ENCODE data around the gene KIDINS220. TPM values are rescaled to one million over a fixed set of nuclear protein-coding genes. Genes with fewer than 3 reads are reported as not detected.

KIDINS220 gene
- total RNA-seq, 1 experiment from 2014 or later, result 26.8 TPM

DNA sequence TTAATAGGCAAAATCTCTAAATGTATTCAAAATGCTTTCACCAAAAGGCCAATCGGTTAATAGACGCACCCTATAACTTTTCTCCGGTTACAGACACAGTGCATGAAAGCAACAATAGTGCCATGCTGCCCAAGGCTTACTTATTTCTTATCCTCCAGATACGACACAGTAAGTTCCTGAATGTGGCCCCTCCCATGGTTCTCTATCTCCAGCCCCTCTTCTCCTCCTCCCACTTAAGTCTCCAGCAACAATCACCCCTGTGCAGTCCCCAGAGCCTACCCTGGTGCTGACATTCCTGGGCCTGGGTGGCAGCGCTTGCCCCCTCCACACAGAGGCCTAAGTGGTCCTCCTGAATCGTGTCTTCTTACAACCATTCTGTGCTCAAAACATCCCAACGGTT lies 3.6 kb downstream of the KIDINS220 start:
- Histone ChIP-seq H3K36me3 (ENCODE audit: insufficient read depth, low read length) (no peaks in the 10 kb centered on the region), H3K9me3 (ENCODE audit: low read length) (no peaks in the 10 kb centered on the region), H4K20me1 (ENCODE audit: insufficient read depth, low read depth, low read length) (peaks cover 26% of the 10 kb centered on the region), H3K79me2 (ENCODE audit: low read length) (peaks cover 48% of the 10 kb centered on the region), H3K9me2 (replicated peaks; ENCODE audit: insufficient read depth, low read length) (no peaks in the 10 kb centered on the region), H3K27me3 (ENCODE audit: low read length) (no peaks in the 10 kb centered on the region; the same call in 1 of the 2 replicates), H3K4me2 (ENCODE audit: low read depth, low read length, poor library complexity, severe bottlenecking) (no peak overlapping the region), H3K4me3 (ENCODE audit: low read length) (no peak overlapping the region), H3K4me1 (ENCODE audit: low read length) (peaks cover 9% of the 10 kb centered on the region), H2AFZ (ENCODE audit: low read length) (no peak overlapping the region), H3K27ac (ENCODE audit: low read length) (no peak overlapping the region), H3K9ac (ENCODE audit: low read length) (no peak overlapping the region)
- DNase-seq, result peak; percentile 9

DNA sequence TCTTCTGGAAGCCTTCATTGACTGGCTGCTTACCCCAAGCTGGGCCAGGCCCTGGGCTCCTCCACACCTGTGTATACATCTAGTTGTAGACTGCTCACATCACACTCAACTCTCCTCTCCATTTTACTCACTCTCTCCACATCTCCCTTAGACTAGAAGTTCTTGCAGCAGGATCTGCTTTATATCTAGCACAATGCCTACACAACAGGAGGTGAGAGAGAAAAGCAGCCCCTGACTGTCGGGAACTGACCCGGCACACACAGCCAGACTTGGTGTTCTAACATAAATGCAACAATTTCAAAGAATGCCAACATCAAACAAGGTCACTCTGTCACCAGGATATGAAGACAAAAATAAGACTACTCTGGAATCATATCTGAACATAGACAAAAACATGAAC lies 5.9 kb downstream of the KIDINS220 start:
- H3K9me3 ChIP-seq (ENCODE audit: low read length), result no peaks in the 10 kb centered on the region
- no peak overlapping the region for H3K4me2 ChIP-seq (ENCODE audit: low read depth, low read length, poor library complexity, severe bottlenecking)
- H4K20me1 ChIP-seq (ENCODE audit: insufficient read depth, low read depth, low read length), result peaks cover 25% of the 10 kb centered on the region
- peaks cover 5% of the 10 kb centered on the region for H3K4me1 ChIP-seq (ENCODE audit: low read length)
- no peak for DNase-seq
- no peaks in the 10 kb centered on the region for H3K9me2 ChIP-seq (replicated peaks; ENCODE audit: insufficient read depth, low read length)
- H2AFZ ChIP-seq (ENCODE audit: low read length), result no peak overlapping the region
- H3K4me3 ChIP-seq (ENCODE audit: low read length), result no peak overlapping the region
- peaks cover 54% of the 10 kb centered on the region for H3K79me2 ChIP-seq (ENCODE audit: low read length)
- no peaks in the 10 kb centered on the region; the same call in 1 of the 2 replicates for H3K27me3 ChIP-seq (ENCODE audit: low read length)
- no peaks in the 10 kb centered on the region for H3K36me3 ChIP-seq (ENCODE audit: insufficient read depth, low read length)
- no peak overlapping the region for H3K27ac ChIP-seq (ENCODE audit: low read length)
- no peak overlapping the region for H3K9ac ChIP-seq (ENCODE audit: low read length)

DNA sequence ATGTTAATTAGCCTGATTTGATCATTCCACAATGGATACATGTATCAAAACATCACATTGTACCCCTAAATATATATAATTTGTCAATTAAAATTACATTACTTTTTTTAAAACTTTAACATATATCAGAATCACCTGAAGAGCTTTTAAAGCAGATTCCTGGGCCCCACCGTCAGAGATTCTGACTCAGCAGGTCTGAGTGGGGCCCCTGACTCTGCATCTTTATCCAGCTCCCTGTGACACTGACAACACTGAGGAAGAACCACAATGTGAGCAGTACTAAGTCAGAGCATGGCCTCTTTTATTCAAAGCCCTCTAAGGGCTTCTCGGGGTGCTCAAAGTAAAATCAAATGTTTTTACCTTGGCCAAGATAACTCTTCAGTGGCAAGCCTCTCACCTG lies 9.7 kb downstream of the KIDINS220 start:
- Histone ChIP-seq H3K79me2 (ENCODE audit: low read length) (peaks cover 32% of the 10 kb centered on the region), H3K9ac (ENCODE audit: low read length) (no peak overlapping the region), H3K4me2 (ENCODE audit: low read depth, low read length, poor library complexity, severe bottlenecking) (no peak overlapping the region), H3K9me2 (replicated peaks; ENCODE audit: insufficient read depth, low read length) (no peaks in the 10 kb centered on the region), H3K9me3 (ENCODE audit: low read length) (no peaks in the 10 kb centered on the region), H3K27ac (ENCODE audit: low read length) (no peak overlapping the region), H2AFZ (ENCODE audit: low read length) (no peak overlapping the region), H3K27me3 (ENCODE audit: low read length) (no peaks in the 10 kb centered on the region), H3K4me1 (ENCODE audit: low read length) (no peaks in the 10 kb centered on the region), H3K36me3 (ENCODE audit: insufficient read depth, low read length) (no peaks in the 10 kb centered on the region), H4K20me1 (ENCODE audit: insufficient read depth, low read depth, low read length) (peaks cover 10% of the 10 kb centered on the region), H3K4me3 (ENCODE audit: low read length) (no peak overlapping the region)
- no peak for DNase-seq

DNA sequence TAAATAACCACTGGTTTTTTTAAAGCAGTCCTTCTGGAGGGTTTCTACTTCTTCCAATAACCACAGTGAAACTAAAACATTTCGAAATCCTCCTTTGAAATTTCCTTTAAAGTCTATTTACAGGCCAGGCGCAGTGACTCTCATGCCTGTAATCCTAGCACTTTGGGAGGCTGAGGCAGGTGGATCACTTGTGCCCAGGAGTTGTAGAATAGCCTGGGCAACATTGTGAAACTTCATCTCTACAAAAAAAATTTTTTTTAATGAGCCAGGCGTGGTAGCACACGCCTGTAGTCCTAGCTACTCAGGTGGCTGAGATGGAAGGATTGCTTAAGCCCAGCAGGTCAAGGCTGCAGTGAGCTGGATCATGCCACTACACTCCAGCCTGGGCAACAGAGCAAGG lies 15.2 kb downstream of the KIDINS220 start:
- no peak overlapping the region for H2AFZ ChIP-seq (ENCODE audit: low read length)
- H3K27ac ChIP-seq (ENCODE audit: low read length), result no peak overlapping the region
- no peak overlapping the region for H3K4me2 ChIP-seq (ENCODE audit: low read depth, low read length, poor library complexity, severe bottlenecking)
- H3K27me3 ChIP-seq (ENCODE audit: low read length), result no peaks in the 10 kb centered on the region
- H3K79me2 ChIP-seq (ENCODE audit: low read length), result 0 out of 2 replicates have a peak, but pooled peaks cover 3% of the 10 kb centered on the region
- no peaks in the 10 kb centered on the region for H4K20me1 ChIP-seq (ENCODE audit: insufficient read depth, low read depth, low read length)
- no peak overlapping the region for H3K4me3 ChIP-seq (ENCODE audit: low read length)
- H3K9me3 ChIP-seq (ENCODE audit: low read length), result no peaks in the 10 kb centered on the region
- no peak for DNase-seq
- no peaks in the 10 kb centered on the region for H3K4me1 ChIP-seq (ENCODE audit: low read length)
- H3K9me2 ChIP-seq (replicated peaks; ENCODE audit: insufficient read depth, low read length), result no peaks in the 10 kb centered on the region
- H3K36me3 ChIP-seq (ENCODE audit: insufficient read depth, low read length), result no peaks in the 10 kb centered on the region
- no peak overlapping the region for H3K9ac ChIP-seq (ENCODE audit: low read length)

DNA sequence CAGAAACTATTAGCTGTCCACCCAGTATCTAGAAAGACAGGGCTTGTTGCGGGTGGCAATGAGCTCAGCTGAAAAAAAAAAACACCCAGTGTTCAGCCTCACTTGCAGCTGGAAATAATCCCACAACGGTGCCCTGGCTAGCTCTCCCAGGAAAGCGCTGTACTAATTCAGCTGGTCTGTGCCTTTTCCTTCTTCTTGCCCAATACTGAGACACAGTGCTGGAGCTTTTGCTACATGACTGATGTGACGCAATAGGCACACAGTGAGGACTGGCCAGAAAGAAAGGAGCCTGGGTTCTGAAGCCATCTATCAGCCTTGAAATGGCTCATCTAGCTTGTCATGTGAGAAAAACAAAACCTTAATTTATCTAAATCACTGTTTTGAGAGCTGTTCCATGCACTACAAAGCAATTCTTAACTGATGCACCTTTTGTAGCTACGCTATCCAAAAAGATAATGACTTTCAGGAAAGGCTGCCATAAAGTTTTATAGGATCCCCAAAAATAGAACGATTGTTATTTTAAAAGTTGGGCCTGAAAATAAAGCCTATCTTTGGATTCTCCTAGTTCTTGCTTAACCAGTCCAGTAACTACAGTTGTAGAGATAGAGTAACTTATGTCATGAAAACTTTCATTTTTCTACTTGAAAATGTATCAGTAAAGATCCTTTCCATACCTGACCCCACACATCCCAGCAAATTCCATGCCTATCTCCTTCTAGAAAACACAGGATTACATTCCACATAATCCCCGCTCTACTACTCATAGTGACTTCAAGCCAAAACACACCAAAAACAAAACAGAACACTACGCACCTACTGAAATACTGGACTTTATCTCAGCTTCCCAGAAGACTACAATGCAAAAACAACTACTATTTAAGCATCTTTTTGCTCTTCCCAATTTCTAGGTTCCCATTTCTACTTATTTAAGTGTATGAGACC lies 15.9 kb downstream of the KIDINS220 start:
- H3K9ac ChIP-seq (ENCODE audit: low read length), result no peak overlapping the region
- DNase-seq, result no peak
- no peak overlapping the region for H2AFZ ChIP-seq (ENCODE audit: low read length)
- no peaks in the 10 kb centered on the region for H3K9me2 ChIP-seq (replicated peaks; ENCODE audit: insufficient read depth, low read length)
- no peak overlapping the region for H3K4me3 ChIP-seq (ENCODE audit: low read length)
- no peaks in the 10 kb centered on the region for H3K27me3 ChIP-seq (ENCODE audit: low read length)
- no peak overlapping the region for H3K27ac ChIP-seq (ENCODE audit: low read length)
- no peak overlapping the region for H3K4me2 ChIP-seq (ENCODE audit: low read depth, low read length, poor library complexity, severe bottlenecking)
- 0 out of 2 replicates have a peak, but pooled peaks cover 3% of the 10 kb centered on the region for H3K79me2 ChIP-seq (ENCODE audit: low read length)
- no peaks in the 10 kb centered on the region for H4K20me1 ChIP-seq (ENCODE audit: insufficient read depth, low read depth, low read length)
- H3K36me3 ChIP-seq (ENCODE audit: insufficient read depth, low read length), result no peaks in the 10 kb centered on the region
- no peaks in the 10 kb centered on the region for H3K4me1 ChIP-seq (ENCODE audit: low read length)
- no peaks in the 10 kb centered on the region for H3K9me3 ChIP-seq (ENCODE audit: low read length)

DNA sequence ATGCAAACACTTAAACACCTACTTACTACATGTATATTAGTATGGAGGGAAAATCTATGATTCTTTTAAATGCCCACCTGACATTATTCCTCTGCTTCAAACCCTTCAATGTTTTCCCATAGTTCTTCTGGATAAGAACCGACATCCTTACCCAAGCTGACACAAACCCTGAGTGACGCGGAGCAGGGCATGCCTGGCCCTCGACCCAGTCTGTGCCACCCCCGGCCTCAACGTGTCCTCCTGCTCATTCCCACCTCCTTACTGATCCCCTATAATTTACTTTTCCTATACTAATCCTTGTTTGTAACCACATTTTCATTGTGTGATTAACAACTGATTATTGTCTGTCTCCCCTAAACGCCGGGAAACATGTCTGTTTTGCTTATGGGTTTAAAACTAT lies 17.5 kb downstream of the KIDINS220 start:
- H3K9ac ChIP-seq (ENCODE audit: low read length), result no peak overlapping the region
- H3K4me2 ChIP-seq (ENCODE audit: low read depth, low read length, poor library complexity, severe bottlenecking), result no peak overlapping the region
- H3K9me2 ChIP-seq (replicated peaks; ENCODE audit: insufficient read depth, low read length), result no peaks in the 10 kb centered on the region
- H3K36me3 ChIP-seq (ENCODE audit: insufficient read depth, low read length), result no peaks in the 10 kb centered on the region
- H3K4me1 ChIP-seq (ENCODE audit: low read length), result no peaks in the 10 kb centered on the region
- H3K9me3 ChIP-seq (ENCODE audit: low read length), result no peaks in the 10 kb centered on the region
- H3K27me3 ChIP-seq (ENCODE audit: low read length), result no peaks in the 10 kb centered on the region
- no peak for DNase-seq
- H4K20me1 ChIP-seq (ENCODE audit: insufficient read depth, low read depth, low read length), result no peaks in the 10 kb centered on the region
- no peak overlapping the region for H3K27ac ChIP-seq (ENCODE audit: low read length)
- no peak overlapping the region for H2AFZ ChIP-seq (ENCODE audit: low read length)
- no peak overlapping the region for H3K4me3 ChIP-seq (ENCODE audit: low read length)
- H3K79me2 ChIP-seq (ENCODE audit: low read length), result 0 out of 2 replicates have a peak, but pooled peaks cover 3% of the 10 kb centered on the region

DNA sequence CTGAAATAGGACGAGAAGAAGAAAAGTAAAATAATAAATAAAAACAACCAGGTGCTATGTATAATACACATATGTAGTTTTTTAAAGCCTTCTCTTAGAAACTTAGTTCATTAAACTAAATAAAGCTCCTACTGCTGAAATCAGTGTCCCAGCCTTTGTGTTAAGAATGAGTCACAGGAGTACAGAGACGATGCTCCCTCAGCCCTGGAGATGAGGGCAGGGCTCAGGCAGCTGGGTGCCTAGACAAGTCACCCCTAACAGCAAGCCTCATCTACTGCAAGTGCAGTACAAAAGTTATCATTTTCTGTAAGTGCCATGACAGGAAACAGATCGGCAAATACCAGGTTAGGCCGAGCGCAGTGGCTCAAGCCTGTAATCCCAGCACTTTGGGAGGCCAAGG lies 18.2 kb downstream of the KIDINS220 start:
- Histone ChIP-seq H3K9me2 (replicated peaks; ENCODE audit: insufficient read depth, low read length) (no peaks in the 10 kb centered on the region), H3K9ac (ENCODE audit: low read length) (no peak overlapping the region), H3K79me2 (ENCODE audit: low read length) (0 out of 2 replicates have a peak, but pooled peaks cover 3% of the 10 kb centered on the region), H3K4me2 (ENCODE audit: low read depth, low read length, poor library complexity, severe bottlenecking) (no peak overlapping the region), H3K27ac (ENCODE audit: low read length) (no peak overlapping the region), H3K4me1 (ENCODE audit: low read length) (0 out of 2 replicates have a peak, but pooled peaks cover 3% of the 10 kb centered on the region), H3K36me3 (ENCODE audit: insufficient read depth, low read length) (no peaks in the 10 kb centered on the region), H2AFZ (ENCODE audit: low read length) (no peak overlapping the region), H4K20me1 (ENCODE audit: insufficient read depth, low read depth, low read length) (no peaks in the 10 kb centered on the region), H3K4me3 (ENCODE audit: low read length) (no peak overlapping the region), H3K27me3 (ENCODE audit: low read length) (no peaks in the 10 kb centered on the region), H3K9me3 (ENCODE audit: low read length) (no peaks in the 10 kb centered on the region)
- DNase-seq, result no peak

DNA sequence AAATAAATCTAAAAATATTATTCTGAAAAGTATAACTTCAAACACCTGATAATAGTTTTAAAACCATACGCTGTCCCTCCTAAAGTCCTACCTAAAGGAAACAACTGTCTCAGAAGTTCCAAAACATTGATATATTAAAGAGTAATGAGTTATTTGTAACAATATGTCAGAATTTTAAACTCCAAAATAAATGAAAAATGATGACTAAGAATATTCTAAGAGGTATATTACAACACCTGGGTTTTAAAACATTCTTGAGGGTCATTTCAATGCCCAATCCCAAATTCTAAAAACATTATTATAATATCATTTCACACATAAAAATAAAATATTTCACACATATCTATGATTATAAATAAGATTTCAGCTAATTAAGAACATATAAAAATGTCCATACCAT lies 20.2 kb downstream of the KIDINS220 start:
- H3K9me3 ChIP-seq (ENCODE audit: low read length), result no peaks in the 10 kb centered on the region
- no peak overlapping the region for H2AFZ ChIP-seq (ENCODE audit: low read length)
- H3K36me3 ChIP-seq (ENCODE audit: insufficient read depth, low read length), result no peaks in the 10 kb centered on the region
- H3K79me2 ChIP-seq (ENCODE audit: low read length), result 0 out of 2 replicates have a peak, but pooled peaks cover 3% of the 10 kb centered on the region
- no peak overlapping the region for H3K9ac ChIP-seq (ENCODE audit: low read length)
- DNase-seq, result no peak
- H4K20me1 ChIP-seq (ENCODE audit: insufficient read depth, low read depth, low read length), result no peaks in the 10 kb centered on the region
- no peak overlapping the region for H3K4me2 ChIP-seq (ENCODE audit: low read depth, low read length, poor library complexity, severe bottlenecking)
- H3K4me3 ChIP-seq (ENCODE audit: low read length), result no peak overlapping the region
- no peaks in the 10 kb centered on the region for H3K9me2 ChIP-seq (replicated peaks; ENCODE audit: insufficient read depth, low read length)
- H3K27me3 ChIP-seq (ENCODE audit: low read length), result no peaks in the 10 kb centered on the region
- H3K27ac ChIP-seq (ENCODE audit: low read length), result no peak overlapping the region
- 0 out of 2 replicates have a peak, but pooled peaks cover 3% of the 10 kb centered on the region for H3K4me1 ChIP-seq (ENCODE audit: low read length)

Measured in Karpas-422 (cell line).